Measurements from ENCODE around the gene UBE2I.
"Not testable (repeated sequence)": the region's sequence is repeated elsewhere in the genome, so short reads cannot be mapped to it uniquely, and the experiment has no call there.

Gene UBE2I

DNA sequence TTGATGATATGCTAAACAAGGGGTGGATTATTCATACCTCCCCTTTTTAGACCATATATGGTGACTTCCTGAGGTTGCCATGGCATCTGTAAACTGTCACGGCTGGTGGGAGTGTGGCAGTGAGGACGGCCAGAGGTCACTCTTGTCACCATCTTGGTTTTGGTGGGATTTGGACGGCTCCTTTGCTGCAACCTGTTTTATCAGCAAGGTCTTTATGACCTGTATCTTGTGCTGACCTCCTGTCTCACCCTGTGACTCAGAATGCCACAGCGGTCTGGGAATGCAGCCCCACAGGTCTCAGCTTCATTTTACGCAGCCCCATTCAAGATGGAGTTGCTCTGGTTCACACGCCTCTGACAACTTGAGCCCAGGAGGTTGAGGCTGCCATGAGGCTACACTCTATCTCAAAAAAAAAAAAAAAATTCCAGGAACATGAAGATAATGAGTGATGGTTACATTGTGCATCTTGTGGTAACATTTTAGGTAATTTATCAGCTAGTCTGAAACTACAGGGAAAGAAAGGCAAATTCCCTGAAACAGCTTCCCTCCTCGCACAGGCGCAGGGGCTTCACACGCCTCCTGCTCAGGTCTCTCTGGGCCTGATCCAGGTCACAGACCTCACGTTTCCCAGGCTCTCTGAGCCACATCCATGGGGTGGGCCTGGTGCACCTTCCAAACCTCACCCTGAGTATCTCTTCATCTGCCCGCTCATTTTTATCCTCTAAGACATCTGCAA lies 15.3 kb upstream of the UBE2I start:
- no peak for DNase-seq

- DNase-seq: no peak
Measured at GRCh38 chr16:1295465-1295864, 14.0 kb upstream of the UBE2I start.

GRCh38 chr16:1296688-1297017 lies 12.8 kb upstream of the UBE2I start:
- not testable (repeated sequence) for DNase-seq

DNA sequence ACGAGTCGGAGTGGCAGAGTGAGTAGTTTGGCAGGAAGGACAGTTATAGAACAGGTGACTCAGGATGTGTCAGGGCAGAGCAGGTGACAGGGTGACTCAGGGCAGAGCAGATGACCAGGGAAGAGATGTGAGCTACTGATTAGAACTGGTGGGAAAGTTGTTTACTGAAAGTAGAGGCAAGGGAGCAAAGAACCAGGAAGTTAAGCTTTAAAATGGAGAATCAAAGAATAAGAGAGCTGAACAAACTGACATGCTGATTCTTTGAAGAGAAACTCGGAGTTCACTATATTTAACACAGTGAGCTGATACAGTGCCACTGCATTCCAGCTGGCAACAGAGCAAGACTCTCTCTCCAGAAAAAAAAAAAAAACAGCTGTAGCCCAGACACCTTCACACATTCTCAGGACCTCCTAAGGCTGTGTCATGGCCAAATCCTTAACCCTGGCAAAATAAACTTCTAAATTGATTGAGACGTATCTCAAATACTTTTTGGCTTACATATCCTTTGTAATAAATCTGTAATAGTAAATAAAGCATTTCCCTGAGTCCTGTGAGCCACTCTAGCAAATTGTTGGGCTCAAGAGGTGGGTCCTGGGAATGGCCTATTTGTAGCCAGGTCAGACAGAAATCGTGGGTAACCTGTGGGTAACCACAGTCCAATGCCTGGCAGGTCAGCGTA lies 12.3 kb upstream of the UBE2I start:
- DNase-seq: no peak

GRCh38 chr16:1298406-1298805 lies 11.0 kb upstream of the UBE2I start:
- no peak for DNase-seq

GRCh38 chr16:1299012-1299867 lies 10.2 kb upstream of the UBE2I start:
- DNase-seq: no peak

DNA sequence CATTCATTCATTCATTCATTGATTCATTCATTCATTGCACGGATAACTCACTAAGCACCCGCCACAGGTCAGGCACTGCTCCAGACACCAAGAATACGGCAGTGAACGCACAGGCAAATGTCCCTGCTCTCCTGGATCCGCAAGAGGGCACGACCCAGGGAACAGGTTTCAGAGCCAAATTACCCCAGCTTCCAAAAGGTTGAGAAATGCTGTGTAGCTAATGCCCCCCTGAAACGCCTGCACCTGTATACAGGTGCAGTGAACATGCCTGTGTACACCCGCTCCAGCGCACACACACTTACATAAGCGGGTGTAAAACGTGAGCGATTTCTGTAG lies 9.6 kb upstream of the UBE2I start:
- no peak for DNase-seq

DNA sequence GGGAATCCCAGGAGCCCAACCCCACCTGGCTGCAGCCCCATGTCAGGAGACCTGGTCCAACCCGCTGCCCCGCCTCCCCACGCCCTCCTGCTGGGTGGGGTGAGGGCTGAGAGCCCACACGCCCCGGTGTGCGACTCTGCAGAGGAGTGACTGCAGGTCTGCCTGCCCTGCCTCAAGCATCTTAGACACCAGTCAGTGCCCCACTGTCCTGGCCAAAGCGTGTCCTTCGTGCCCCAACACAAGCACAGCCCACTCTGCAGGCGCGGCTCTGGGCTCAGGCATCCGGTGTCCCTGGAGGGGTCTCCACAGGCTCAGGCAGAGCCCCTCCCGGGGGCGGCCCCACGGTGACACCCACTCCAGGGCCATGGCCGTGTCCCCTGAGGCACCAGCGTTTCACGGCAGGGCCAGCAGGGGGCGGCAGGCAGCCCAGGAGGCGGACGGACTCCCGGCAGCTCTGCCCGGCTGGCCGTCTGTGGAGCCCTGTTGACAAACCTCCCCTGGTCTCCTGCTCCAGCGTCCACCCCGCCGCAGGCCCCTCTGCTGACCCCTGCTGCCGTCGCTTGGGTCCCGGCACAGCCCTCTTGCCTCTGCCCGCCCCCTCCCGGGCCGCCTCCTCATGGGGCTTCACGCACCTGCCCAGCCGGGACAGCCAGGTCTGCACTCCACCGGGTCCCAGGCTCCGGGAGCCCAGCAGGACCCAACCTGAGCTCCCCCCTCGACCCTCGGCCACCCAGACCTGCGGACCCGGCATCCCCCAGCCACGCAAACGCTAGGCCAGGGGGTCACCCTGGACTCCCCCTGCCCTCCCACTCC lies 8.6 kb upstream of the UBE2I start:
- DNase-seq: no peak

DNA sequence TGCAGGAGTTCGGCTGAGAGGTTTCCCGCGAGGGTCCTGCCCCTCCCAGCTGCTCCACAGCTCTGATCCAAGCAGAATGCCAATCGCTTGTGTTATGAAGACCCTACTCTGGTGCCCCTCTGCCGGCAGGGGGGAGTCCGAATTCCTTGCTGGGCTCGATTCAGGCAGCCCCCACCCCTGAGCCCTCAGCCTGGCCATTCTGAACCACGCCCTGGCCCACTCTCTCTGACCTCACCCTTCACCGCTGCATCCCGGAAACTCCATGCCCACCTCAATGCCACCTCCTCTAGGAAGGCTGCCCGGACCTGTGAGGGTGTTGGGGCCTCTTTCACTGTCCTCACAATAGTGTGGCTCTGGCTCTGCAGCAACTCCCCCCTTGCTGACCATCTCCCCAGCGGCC lies 7.9 kb upstream of the UBE2I start:
- DNase-seq: no peak

DNA sequence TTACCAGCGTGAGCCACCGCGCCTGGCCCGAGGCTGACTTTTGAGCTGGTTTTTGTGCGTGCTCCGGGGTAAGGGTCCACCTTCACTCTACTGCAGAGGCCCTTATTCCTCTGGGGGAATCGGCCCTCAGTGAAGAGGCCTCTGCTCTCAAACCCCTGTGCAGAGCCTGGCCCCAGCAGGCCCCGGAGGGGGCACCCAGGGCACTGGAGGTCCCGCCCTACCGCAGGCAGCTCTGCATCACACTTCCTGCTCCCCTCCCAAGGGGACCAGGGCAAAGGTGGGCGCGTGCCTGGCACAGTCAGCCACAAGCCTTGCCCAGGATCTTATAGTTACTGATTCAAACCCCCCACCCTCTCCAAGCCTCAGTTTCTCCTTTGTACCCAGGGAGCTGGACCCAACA lies 3.6 kb upstream of the UBE2I start:
- DNase-seq: no peak

GRCh38 chr16:1306334-1306733 lies 3.1 kb upstream of the UBE2I start:
- DNase-seq: no peak

DNA sequence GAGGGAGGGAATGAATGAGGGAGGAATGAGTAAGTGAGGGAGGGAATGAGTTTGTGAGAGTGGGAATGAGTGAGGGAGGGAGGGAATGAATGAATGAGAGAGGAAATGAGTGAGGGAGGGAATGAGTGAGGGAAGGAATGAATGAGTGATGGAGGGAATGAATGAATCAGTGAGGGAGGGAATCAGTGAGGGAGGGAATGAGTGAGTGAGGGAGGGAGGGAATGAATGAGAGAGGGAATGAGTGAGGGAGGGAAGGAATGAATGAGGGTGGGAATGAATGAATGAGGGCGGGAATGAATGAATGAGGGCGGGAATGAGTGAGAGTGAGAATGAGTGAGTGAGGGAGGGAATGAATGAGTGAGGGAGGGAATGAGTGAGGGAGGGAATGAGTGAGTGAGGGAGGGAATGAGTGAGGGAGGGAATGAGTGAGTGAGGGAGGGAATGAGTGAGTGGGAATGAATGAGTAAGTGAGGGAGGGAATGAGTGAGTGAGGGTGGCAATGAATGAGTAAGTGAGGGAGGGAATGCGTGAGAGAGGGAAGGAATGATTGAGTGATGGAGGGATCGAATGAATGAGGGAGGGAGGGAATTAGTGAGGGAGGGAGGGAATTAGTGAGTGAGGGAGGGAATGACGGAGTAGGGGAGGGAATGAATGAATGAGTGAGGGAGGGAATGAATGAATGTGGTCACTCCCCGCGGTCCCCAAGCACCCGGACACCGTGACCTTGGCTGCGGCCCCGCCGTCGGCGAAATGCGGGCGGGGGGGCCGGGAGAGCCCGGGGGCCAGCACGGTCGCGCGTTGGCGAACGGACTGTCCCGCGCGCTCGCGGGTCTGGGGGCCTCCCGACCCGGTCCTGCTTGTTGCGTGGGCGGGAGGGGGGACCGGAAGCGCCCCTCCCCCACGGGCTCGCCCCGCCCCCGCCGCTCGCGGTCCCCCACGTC lies 1.1 kb upstream of the UBE2I start:
- no peak for DNase-seq

- no peak for DNase-seq
Measured at GRCh38 chr16:1309888-1310831, 724 bp downstream of the UBE2I start.

DNA sequence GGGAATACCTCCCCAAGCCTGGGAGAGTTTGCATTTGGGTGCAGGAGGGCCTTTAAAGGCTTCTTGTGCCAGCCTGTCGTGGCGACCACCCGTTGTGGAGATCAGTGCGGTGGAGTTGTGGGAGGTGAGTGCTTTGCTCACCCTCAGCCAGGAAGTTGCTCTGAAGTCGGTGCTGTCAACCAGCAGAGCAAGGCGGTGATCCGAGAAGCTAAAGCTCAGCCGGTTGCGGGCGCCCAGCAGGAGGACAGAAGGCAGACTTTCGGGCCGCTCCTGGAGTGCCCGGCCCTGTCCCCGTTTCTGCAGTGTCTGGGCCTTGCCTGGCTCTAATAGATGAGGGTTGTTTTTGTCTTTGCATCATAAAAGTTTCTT lies 1.4 kb downstream of the UBE2I start:
- no peak for DNase-seq

GRCh38 chr16:1311212-1311737 lies 1.8 kb downstream of the UBE2I start:
- no peak for DNase-seq

- no peak for DNase-seq
Measured at GRCh38 chr16:1311738-1312466, 2.5 kb downstream of the UBE2I start.

GRCh38 chr16:1312467-1312816 lies 3.0 kb downstream of the UBE2I start:
- no peak for DNase-seq

GRCh38 chr16:1312903-1313302 lies 3.5 kb downstream of the UBE2I start:
- no peak for DNase-seq

GRCh38 chr16:1313721-1314369 lies 4.4 kb downstream of the UBE2I start:
- DNase-seq: no peak
